MG63 (cell line): ENCODE data around the gene NUB1. TPM values are rescaled to one million over a fixed set of nuclear protein-coding genes. Genes with fewer than 3 reads are reported as not detected.

Experiments used
- DNase-seq: peaks from one replicate; pipeline ENCODE4 v3.0.0-alpha.2; 2020
- H3K27me3 ChIP-seq: fragments of 250-450 bp; sonication (Bioruptor Pico); 2 replicates; pipeline ENCODE4 v1.5.1; 2020; ENCODE audit warnings: mild to moderate bottlenecking, moderate library complexity
- H3K36me3 ChIP-seq: fragments of 250-450 bp; sonication (Bioruptor Pico); 2 replicates; pipeline ENCODE4 v1.5.1; 2020; ENCODE audit warnings: mild to moderate bottlenecking, moderate library complexity
- H3K4me3 ChIP-seq: fragments of 250-450 bp; sonication (Bioruptor Pico); 2 replicates; pipeline ENCODE4 v1.5.1; 2020; ENCODE audit warnings: mild to moderate bottlenecking, moderate library complexity
- H3K9me3 ChIP-seq: fragments of 250-450 bp; sonication (Bioruptor Pico); 2 replicates; pipeline ENCODE4 v1.5.1; 2020; ENCODE audit warnings: mild to moderate bottlenecking, moderate library complexity
- total RNA-seq: library from RNA; depleted of rRNA; stranded (reverse); fragments of >200 nt; shearing (Covaris generic); gene quantifications from 2 replicates; pipeline ENCODE4 v1.2.3, GENCODE V29; 2014; ENCODE audit warnings: low replicate concordance

The NUB1 gene
- total RNA-seq, 1 experiment from 2014 or later: 23.1 TPM

DNA sequence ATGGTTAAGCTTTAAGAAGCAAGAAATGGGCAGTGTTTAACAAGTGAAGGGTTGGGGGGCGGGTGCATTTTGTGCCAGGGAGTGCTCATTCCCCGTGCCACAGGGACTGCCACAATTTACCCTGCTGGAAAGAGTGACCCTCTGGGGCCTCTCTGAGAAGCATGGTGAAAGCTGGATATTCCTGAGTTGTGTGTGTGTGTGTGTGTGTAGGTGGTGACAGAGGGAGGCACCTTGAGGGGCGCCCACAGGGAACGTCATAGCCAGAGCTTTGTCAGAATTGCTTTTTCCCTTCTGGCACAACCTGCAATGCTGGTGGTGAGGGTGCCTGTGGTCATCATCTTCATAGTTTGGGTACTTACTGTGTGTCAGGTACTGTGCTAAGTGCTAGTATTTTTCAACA, 70.7 kb downstream of the NUB1 start:
- no peaks in the 10 kb centered on the region for H3K36me3 ChIP-seq
- no peaks in the 10 kb centered on the region for H3K27me3 ChIP-seq
- H3K4me3 ChIP-seq: no peak overlapping the region
- H3K9me3 ChIP-seq: no peaks in the 10 kb centered on the region
- DNase-seq: no peak

DNA sequence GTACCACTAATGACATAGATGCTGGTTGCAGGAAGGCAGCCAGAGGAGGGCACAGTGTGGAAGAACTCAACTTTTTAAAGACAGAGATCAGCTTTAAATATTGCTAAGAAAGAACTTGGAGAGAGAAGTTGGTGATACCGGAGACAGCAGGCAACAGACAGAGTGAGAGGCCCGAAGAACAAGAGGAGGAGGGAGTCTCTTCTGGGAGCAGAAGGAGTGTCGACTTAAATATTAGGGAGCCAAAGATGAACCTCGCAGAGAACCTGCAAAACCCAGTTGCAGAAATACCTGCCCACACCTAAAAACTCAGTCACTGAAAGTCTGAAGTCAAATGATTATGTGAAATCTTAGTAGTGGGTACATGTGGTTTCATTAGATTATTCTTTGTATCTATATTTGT, 71.6 kb downstream of the NUB1 start:
- Histone ChIP-seq H3K27me3 (no peaks in the 10 kb centered on the region), H3K9me3 (no peaks in the 10 kb centered on the region), H3K36me3 (no peaks in the 10 kb centered on the region), H3K4me3 (no peak overlapping the region)
- DNase-seq: no peak

DNA sequence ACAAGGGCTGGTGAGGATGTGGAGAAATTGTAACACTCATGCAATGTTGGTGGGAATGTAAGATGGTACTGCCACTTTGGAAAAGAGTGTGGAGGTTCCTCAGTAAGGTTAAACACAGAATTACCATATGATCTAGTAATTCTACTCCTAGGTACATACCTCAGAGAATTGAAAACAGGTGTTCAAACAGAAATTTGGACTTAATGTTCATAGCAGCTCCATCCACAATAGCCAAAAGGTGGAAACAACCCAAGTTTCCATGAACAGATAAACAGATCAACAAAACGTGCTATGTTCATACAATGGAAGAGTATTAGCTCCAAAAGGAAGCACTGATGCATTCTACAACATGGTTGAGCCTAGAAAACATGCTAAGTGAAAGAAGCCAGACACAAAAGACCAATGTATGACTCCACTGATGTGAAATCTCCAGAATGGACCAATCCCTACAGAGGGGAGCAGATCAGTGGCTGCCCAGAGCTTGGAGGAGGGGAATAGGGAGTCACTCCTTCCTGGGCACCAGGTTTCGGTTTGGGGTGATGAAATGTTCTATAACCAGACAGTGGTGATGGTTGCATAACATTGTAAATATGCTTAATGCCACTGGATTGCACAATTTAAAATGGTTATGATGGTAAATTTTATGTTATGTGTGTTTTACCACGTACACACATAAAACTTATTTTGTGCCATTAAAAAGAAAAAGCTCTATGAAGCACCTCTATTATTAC, 73.9 kb downstream of the NUB1 start:
- DNase-seq: peak; percentile 32

DNA sequence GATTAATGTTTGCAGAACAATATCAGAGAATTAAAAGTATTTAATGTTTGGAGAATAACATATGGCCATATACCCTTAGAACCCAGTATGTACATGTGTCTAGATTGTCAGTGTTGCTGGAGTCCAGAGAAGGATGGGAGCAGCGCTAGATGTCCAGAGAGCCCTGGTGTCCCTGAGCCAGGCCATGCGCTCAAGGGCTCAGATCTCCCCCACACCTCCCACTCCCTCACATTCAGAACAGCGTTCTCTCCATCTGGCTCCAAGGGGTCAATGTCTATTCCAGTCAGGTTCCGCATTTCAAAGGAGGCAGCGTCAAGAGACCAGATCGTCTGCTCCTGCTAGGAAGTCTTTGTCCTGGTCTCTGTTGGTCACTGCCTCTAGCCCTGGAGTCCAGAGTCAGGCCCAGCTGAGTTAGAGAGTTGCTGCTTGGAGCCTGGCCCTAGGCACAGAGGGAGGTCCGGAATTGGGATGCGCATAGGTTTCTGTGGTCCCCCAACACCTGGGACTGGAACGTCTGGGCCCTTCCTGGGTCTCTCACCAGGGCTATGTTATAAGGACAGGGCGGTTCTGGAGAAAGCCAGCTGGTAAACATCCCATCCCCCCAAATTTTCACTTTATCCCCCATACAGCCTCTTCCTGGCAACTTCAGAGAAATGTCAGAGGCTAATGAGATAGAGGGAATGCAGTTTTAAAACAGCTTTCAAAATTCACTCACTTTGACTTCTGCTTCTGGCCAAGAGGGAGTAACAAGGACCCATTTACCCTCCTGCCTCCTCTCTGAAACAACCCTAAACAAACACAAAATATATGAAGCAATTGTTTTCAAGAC, 74.7 kb downstream of the NUB1 start:
- DNase-seq: no peak
- Histone ChIP-seq H3K9me3 (no peaks in the 10 kb centered on the region), H3K27me3 (no peaks in the 10 kb centered on the region), H3K4me3 (no peak overlapping the region), H3K36me3 (no peaks in the 10 kb centered on the region)

More for the DNA sequence above, 73.9 kb downstream of the NUB1 start:
- Histone ChIP-seq H3K4me3 (no peak overlapping the region), H3K27me3 (no peaks in the 10 kb centered on the region), H3K9me3 (no peaks in the 10 kb centered on the region), H3K36me3 (no peaks in the 10 kb centered on the region)

DNA sequence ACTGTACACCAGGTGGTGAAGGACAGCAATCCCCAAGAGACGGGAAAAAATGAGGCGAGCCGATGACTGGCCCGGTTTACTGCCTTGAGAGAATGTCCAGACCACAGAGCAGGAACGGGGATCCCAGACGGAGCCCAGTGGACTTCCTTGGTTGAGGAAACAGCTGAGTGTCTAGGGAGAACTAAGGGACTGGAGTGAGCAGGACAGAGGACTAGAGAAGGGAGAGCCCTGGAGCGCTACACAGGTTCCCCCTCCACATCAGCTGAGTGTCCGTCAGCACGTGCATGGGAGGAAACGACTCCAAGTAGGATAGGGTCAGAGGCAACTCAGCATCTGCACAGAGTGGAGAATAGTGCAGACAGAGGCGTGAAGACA, 75.3 kb downstream of the NUB1 start:
- Histone ChIP-seq H3K36me3 (no peaks in the 10 kb centered on the region), H3K4me3 (no peak overlapping the region), H3K27me3 (no peaks in the 10 kb centered on the region), H3K9me3 (0 out of 2 replicates have a peak, but pooled peaks cover 4% of the 10 kb centered on the region)
- no peak for DNase-seq

DNA sequence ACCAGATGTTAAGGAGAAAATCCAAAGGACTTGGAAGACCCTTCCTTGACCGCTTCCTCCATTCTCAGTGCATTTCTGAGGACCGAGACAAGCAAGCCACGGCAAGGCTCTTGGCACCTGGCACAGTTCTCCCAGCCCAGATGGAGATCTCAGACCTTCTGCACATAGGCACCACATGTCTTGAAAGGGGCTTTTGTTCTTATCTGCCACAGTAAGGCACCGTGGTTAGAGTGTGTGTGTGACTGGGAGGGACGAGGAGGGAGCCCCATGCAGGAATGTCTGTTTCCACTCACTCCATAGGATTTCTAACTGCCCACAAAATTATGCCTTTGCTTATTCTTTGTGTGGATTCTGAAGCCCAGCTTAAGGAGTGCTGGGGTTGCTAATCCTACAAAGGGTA, 78.5 kb downstream of the NUB1 start:
- H3K27me3 ChIP-seq: no peaks in the 10 kb centered on the region
- H3K36me3 ChIP-seq: no peaks in the 10 kb centered on the region
- no peak for DNase-seq
- no peak overlapping the region for H3K4me3 ChIP-seq
- peaks cover 8% of the 10 kb centered on the region; the same call in 1 of the 2 replicates for H3K9me3 ChIP-seq

DNA sequence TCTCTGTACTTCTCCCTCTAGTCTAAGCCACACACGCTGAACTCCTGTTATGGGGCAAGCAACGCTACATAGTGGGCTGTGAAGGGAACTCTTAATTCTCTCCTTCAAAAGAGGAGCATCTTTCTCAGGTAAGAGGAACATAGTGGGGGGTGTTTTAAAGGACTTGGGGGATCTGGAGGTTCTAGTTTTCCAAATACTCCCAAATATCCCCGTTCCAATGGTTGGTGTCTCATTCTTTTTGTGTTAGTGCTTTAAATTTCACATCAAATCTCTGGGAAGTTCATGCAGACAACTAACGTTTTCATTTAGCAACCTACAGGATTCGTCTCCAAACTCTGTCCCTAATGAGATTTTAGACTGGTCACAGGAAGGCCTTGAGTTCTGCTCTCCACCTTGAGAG, 80.6 kb downstream of the NUB1 start:
- Histone ChIP-seq H3K4me3 (no peak overlapping the region), H3K9me3 (peaks cover 8% of the 10 kb centered on the region; the same call in 1 of the 2 replicates), H3K36me3 (no peaks in the 10 kb centered on the region), H3K27me3 (no peaks in the 10 kb centered on the region)
- DNase-seq: no peak

DNA sequence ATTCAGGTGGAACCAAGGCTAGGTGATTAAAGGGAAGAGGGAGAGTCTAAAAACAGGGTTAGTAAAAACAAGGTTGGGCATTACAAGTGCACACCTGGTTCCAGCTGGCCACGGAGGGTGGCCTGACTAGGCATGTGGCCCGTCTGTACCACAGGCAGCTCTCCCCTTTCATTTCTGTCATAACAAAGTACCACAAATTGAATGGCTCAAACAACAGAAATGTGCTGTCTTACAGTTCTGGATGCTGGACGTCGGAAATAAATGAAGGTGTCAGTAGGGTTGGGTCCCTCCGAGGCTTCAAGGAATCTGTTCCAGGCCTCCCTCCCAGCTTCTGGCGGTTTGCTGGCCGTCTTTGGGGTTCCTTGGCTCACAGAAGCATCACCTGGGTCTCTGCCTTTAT, 81.6 kb downstream of the NUB1 start:
- Histone ChIP-seq H3K9me3 (peaks cover 8% of the 10 kb centered on the region; the same call in 1 of the 2 replicates), H3K4me3 (no peak overlapping the region), H3K36me3 (no peaks in the 10 kb centered on the region), H3K27me3 (no peaks in the 10 kb centered on the region)
- DNase-seq: no peak

DNA sequence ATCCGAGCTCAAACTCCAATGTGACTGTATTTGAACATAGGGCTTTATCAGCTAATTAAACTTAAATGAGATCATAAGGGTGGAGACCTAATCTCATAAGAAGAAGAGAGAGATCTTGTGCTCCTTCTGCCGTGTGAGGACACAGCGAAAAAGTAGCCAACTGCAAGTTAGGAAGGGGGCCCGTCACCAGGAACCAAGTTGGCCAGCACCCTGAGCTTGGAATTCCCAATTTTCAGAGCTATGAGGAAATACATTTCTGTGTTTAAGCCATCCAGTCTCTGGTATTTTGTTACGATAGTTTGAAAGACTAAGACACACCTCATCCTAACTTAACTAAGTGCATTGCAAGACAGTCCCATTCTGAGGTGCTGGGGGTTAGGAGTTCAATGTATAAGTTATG, 82.3 kb downstream of the NUB1 start:
- Histone ChIP-seq H3K27me3 (no peaks in the 10 kb centered on the region), H3K9me3 (peaks cover 8% of the 10 kb centered on the region; the same call in 1 of the 2 replicates), H3K36me3 (no peaks in the 10 kb centered on the region), H3K4me3 (no peak overlapping the region)
- no peak for DNase-seq

DNA sequence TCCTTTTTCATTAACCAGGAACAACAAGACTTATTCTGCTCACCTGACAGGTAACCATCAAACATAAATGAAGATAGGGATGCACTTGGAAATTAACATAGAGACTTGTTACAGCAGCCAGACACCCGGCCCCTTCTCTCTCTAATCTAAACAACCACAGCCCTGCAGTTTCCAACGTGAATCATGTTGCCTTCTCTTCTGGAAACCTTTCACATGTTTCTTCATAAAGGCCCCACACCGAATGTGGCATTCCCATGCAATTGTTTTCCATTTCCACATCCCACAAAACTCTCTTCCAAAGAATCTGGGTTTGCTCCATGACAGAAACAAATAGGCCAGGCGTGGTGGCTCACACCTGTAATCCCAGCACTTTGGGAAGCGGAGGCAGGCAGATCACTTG, 83.2 kb downstream of the NUB1 start:
- H3K9me3 ChIP-seq: peaks cover 8% of the 10 kb centered on the region; the same call in 1 of the 2 replicates
- no peaks in the 10 kb centered on the region for H3K36me3 ChIP-seq
- H3K4me3 ChIP-seq: no peak overlapping the region
- no peak for DNase-seq
- H3K27me3 ChIP-seq: no peaks in the 10 kb centered on the region

DNA sequence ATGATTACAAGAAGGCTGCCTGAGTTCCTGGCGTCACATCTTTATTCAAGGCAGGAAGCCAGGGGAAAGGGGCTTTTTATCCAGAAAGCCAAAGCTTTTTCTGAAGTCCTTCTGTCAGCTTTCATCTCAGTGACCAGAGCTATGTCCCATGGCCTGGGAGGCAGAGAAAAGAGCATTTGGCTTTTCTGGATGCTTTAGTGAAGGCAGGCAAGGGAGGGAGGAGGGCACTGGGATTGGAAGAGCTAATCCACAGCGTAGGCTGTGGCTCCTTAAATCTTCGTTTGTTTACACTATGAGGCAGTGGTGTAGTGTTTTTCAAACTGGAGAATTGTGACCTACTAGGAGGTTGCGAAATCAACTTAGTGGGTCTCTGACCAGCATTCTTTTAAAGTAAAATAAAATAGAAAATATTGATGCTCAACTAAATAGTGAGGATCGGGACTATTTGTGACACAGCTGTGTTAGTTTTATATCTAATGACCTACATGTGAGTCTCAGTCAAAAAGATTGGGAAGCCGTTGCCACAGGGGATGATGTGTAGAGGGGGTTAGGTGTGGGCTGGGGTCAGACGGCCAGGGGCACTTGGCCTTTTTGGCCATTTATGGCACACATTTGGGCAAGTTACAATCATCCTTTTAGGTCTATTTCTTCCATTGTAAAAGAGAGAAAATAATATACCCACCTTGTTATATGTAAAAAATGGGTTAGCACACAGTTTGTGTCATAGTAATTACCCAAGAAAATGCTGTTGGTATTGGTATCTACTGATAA, 84.2 kb downstream of the NUB1 start:
- Histone ChIP-seq H3K27me3 (no peaks in the 10 kb centered on the region), H3K9me3 (peaks cover 8% of the 10 kb centered on the region; the same call in 1 of the 2 replicates), H3K4me3 (no peak overlapping the region)

DNA sequence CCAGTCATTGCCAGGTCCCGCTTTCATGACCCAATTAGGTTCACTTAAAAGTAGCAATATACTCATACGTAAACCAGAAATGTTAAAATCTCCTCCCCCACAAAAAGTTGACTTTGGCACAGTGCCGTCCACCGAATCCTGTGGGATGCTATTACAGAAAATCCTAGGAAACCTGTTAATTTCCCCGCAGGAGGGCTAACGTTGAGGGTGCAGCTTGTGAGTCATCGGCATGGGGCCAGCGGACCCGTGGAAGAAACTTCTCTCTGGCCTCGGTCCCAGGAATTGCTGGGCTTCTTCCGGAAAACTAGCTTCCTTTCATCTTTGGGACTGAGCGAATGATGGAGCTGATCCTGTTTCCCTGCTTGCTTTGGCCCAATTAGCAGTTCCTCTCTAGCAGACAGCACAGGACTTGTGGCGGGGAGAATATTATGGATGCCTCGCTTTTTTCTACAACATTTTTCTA, 84.9 kb downstream of the NUB1 start:
- Histone ChIP-seq H3K27me3 (no peaks in the 10 kb centered on the region), H3K4me3 (no peak overlapping the region), H3K36me3 (no peaks in the 10 kb centered on the region), H3K9me3 (peaks cover 8% of the 10 kb centered on the region; the same call in 1 of the 2 replicates)
- DNase-seq: peak; percentile 89

More for the DNA sequence above, 84.2 kb downstream of the NUB1 start:
- peak; percentile 64 for DNase-seq
- no peaks in the 10 kb centered on the region for H3K36me3 ChIP-seq

DNA sequence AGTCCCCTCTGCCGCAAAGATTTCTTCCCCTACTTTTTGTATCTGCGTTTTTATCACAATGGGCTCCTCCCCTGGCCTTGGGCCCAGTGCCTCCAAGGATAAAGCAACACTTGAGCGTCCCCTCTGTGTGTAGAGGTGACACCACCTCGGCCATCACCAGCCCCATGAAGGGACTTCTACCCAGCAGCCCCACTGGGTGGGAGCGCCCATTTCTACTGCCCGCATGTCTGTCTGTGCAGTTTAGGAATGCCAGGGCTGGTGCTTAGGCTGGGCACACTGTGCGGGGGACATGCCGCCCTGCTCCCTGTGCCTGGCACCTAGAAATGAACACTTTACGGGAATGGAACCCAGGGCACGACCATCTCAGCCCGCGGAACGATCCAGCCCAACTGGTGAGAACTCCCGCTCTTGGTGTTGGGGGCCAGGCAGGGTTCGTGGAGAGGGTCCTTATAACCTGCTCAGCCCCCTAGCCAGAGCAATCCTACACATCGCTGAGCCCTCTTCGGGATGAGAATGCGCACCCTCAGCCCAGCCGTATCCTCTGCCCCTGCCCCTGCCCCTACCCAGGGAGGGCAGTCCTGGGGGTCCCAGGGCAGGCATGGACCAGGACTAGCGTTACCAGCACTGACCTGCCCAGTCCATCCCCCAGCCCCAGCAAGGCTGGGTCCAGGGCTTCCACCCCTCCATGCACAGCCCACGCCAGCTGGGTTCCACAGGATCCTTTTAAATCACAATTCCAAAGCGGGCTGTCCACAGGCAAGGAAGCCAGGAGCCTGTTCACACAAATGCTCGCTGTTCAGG, 85.5 kb downstream of the NUB1 start:
- peaks cover 3% of the 10 kb centered on the region; the same call in 1 of the 2 replicates for H3K9me3 ChIP-seq
- DNase-seq: no peak
- H3K36me3 ChIP-seq: no peaks in the 10 kb centered on the region
- no peak overlapping the region for H3K4me3 ChIP-seq
- no peaks in the 10 kb centered on the region for H3K27me3 ChIP-seq

DNA sequence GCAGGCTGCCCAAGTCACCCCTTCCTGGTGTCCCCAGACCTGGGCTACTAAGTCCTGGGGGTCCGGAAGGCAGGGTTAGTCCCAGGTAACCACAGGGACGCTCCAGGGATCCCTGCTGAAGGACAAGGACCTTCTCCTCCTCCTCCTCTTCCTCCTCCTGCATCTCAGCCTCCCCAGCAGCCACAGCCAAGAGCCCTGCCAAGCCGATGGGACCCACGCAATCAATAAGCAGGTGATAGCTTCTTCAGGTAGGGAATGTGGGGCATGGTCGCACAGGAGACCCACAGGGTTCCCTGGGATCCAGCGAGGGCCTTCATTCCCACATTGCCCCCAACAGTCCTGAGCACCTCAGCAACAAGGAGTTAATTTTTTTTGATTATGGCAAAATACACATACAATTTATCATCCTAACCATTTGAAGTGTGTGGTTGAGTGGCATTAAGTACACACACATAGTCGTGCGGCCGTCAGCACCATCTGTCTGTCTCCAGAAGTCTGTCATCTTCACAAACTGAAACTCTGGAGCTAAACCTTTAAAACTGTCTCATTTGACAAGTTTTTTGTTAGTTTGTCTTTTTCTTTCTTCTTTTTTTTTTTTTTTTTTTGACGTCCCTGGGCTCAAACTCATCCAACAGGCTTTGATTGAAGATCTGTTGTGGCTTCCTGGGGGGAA, 86.2 kb downstream of the NUB1 start:
- Histone ChIP-seq H3K36me3 (no peaks in the 10 kb centered on the region), H3K4me3 (no peak overlapping the region), H3K9me3 (no peaks in the 10 kb centered on the region), H3K27me3 (no peaks in the 10 kb centered on the region)
- DNase-seq: no peak
